Esophagus muscularis mucosa (tissue), 4 donors: ENCODE measurements around the gene RCBTB2. TPM values are rescaled to one million over a fixed set of nuclear protein-coding genes. Genes with fewer than 3 reads are reported as not detected.

Source experiments
- DNase-seq: peaks from one replicate; pipeline ENCODE4 v3.0.0-alpha.2; 2017; ENCODE audit errors: extremely low spot score
- H3K27ac ChIP-seq, 4 donors: fragments of 200-600 bp; sonication (generic); replicated peaks in 1 of 4; 1 replicate in 3 of 4; 2 replicates in 1 of 4; pipeline ENCODE4 v1.5.1; 2016 to 2019; ENCODE audit warnings: mild to moderate bottlenecking in 1 of 4
- H3K27me3 ChIP-seq, 4 donors: fragments of 200-600 bp; sonication (generic); one replicate each; pipeline versions ENCODE4 v1.5.1 to v1.6.0; 2016 to 2019
- H3K36me3 ChIP-seq, 4 donors: fragments of 200-600 bp; sonication (generic); one replicate each; pipeline ENCODE4 v1.5.1; 2016 to 2019
- H3K4me1 ChIP-seq, 4 donors: fragments of 200-600 bp; sonication (generic); one replicate each; pipeline ENCODE4 v1.5.1; 2016 to 2019
- H3K4me3 ChIP-seq, 4 donors: fragments of 200-600 bp; sonication (generic); 1 replicate in 2 of 4; 2 replicates in 2 of 4; pipeline ENCODE4 v1.5.1; 2016 to 2019; ENCODE audit warnings: mild to moderate bottlenecking in 4 of 4, moderate library complexity in 1 of 4
- H3K9me3 ChIP-seq, 4 donors: fragments of 200-600 bp; sonication (generic); 1 replicate in 3 of 4; 2 replicates in 1 of 4; pipeline ENCODE4 v1.5.1; 2016 to 2019
- CTCF ChIP-seq, 3 experiments: fragments of 200-600 bp in 2 of 3; fragments of 450-650 bp in 1 of 3; sonication (generic) in 2 of 3; IDR thresholded peaks; one replicate each; pipeline ENCODE4 v1.5.1; 2017 to 2019; ENCODE audit warnings: antibody characterized with exemption in 3 of 3, mild to moderate bottlenecking in 2 of 3, moderate library complexity in 1 of 3
- EP300 ChIP-seq: sonication (generic); formaldehyde crosslinking; IDR thresholded peaks from one replicate; pipeline ENCODE4 v1.6.1; 2017; ENCODE audit warnings: antibody characterized with exemption
- POLR2A ChIP-seq: fragments of 450-650 bp; IDR thresholded peaks from one replicate; pipeline ENCODE4 v1.6.1; 2017; ENCODE audit warnings: antibody characterized with exemption, moderate library complexity, mild to moderate bottlenecking, low read depth
- POLR2AphosphoS5 ChIP-seq, 2 donors: sonication (generic); formaldehyde crosslinking; IDR thresholded peaks; one replicate each; pipeline ENCODE4 v1.6.1; 2017; ENCODE audit warnings: antibody characterized with exemption in 2 of 2
- WGBS: methylation state at CpG from one replicate; pipeline ENCODE4 v1.1.5; 2018; 5-methylcytosine and 5-hydroxymethylcytosine counted together
- intact Hi-C: fragments of 100-400 bp; cut with DNase I; formaldehyde crosslinking; loops from one replicate; pipeline ENCODE4 v1.15.1; 2023
- total RNA-seq, 4 donors: library from RNA; depleted of rRNA; stranded (reverse); fragments of >200 nt; gene quantifications; one replicate each; pipeline versions ENCODE4 v1.1.0 to v1.2.1, GENCODE V29; 2016

RCBTB2 gene
- total RNA-seq, 4 donors from 2014 or later, result 10.1 to 14.5 (median 11.0) TPM

- Histone ChIP-seq H3K4me3 (no peak overlapping the region), H3K27ac (no peak overlapping the region), H3K4me1 (peaks cover 3 to 7% (median 5%) of the 10 kb centered on the region in 4 donors), H3K9me3 (no peaks in the 10 kb centered on the region), H3K36me3 (no peaks in the 10 kb centered on the region), H3K27me3 (no peaks in the 10 kb centered on the region)
- WGBS, result 71% methylated on average over 4 of the region's 4 CpGs
- TF ChIP-seq EP300 (no peak), POLR2A (no peak)
- peak; percentile 24 for DNase-seq
- intact Hi-C loops, result no loop called here
Measured at GRCh38 chr13:48562296-48563066, 29.6 kb upstream of the RCBTB2 start.

GRCh38 chr13:48561466-48562235, 28.8 kb upstream of the RCBTB2 start:
- no peaks in the 10 kb centered on the region for H3K9me3 ChIP-seq
- H3K36me3 ChIP-seq, result no peaks in the 10 kb centered on the region
- H3K27ac ChIP-seq, result no peak overlapping the region
- H3K4me1 ChIP-seq, result no peaks in the 10 kb centered on the region
- intact Hi-C loops, result no loop called here
- no peaks in the 10 kb centered on the region for H3K27me3 ChIP-seq
- H3K4me3 ChIP-seq, result no peak overlapping the region
- WGBS, result 69% methylated on average over 1 of the region's 1 CpG
- no peak for TF ChIP-seq POLR2A
- no peak for TF ChIP-seq EP300
- TF ChIP-seq CTCF (IDR thresholded peaks at IDR 0.05), result no peak
- no peak for TF ChIP-seq POLR2AphosphoS5 (IDR thresholded peaks at IDR 0.05)
- no peak for DNase-seq

DNA sequence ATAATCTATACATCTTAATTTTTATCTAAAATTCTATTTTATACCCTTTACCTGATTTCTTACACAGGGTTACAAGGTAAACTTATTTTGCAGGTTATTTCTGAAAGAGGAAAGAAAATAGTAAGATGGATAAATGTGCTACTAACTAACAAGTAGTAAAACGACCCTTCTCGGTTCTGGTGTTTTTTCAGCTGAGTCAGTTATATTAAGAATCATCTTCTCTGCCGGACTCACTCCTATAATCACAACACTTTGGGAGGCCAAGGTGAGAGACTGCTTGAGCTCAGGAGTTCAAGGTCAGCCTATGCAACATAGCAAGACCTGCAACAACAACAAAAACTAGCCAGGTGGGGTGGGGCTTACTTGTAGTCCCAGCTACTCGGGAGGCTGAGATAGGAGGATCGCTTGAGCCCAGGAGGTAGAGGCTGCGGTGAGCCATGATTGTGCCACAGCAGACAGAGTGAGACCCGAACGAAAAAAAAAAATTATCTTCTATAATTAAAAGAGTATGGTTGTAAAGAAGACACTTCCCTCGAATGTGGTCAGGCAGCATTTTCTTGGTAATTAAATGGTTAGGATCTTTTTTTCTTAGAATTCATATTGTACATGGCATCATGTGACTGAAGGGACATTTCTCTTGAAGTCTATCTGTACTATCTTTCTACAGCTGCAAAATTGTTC, 27.9 kb upstream of the RCBTB2 start:
- H3K27ac ChIP-seq, result no peak overlapping the region
- no peak overlapping the region for H3K4me3 ChIP-seq
- peak; percentile 37 for DNase-seq
- intact Hi-C loops, result no loop called here
- peaks cover 0 to 4% (median 0%) of the 10 kb centered on the region in 4 donors for H3K9me3 ChIP-seq
- H3K4me1 ChIP-seq, result no peaks in the 10 kb centered on the region
- WGBS, result 88% methylated on average over 9 of the region's 9 CpGs
- TF ChIP-seq CTCF (IDR thresholded peaks at IDR 0.05) (no peak), EP300 (no peak), POLR2A (no peak), POLR2AphosphoS5 (IDR thresholded peaks at IDR 0.05) (no peak)
- no peaks in the 10 kb centered on the region for H3K27me3 ChIP-seq
- H3K36me3 ChIP-seq, result no peaks in the 10 kb centered on the region

DNA sequence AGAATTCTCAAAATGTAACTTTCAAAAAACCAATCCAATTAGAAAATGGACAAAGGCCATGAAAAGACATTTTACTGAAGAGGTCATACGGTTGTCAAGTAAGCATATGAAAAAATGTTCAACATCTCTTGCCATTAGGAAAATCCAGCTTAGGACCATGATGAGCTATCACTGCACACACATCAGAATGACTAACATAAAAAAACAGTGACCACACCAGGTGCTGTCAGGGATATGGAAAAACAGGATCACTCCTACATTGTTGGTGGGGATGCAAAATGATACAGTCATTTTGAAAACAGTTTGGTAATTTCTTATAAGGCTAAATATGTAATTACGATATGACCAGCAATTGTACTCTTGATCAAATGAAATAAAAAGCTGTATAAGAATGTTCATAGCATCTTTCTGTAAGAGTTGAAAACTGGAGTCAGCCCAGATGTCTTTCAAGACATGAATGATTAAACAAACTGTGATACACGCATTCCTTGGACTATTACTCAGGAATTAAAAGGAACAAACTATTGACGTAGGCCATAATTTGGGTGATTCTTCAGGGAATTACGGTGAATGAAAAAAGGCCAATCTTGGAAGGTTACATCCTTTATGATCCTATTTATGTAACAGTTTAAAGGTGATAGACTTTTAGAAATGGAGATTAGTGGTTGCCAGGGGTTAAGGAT, 26.9 kb upstream of the RCBTB2 start:
- Histone ChIP-seq H3K27me3 (no peaks in the 10 kb centered on the region), H3K27ac (no peak overlapping the region), H3K9me3 (peaks cover 0 to 7% (median 4%) of the 10 kb centered on the region in 4 donors), H3K4me3 (no peak overlapping the region), H3K36me3 (no peaks in the 10 kb centered on the region), H3K4me1 (no peaks in the 10 kb centered on the region)
- WGBS, result 80% methylated on average over 5 of the region's 5 CpGs
- TF ChIP-seq CTCF (IDR thresholded peaks at IDR 0.05) (no peak), EP300 (no peak), POLR2A (no peak), POLR2AphosphoS5 (IDR thresholded peaks at IDR 0.05) (no peak)
- no peak for DNase-seq
- intact Hi-C loops, result no loop called here

DNA sequence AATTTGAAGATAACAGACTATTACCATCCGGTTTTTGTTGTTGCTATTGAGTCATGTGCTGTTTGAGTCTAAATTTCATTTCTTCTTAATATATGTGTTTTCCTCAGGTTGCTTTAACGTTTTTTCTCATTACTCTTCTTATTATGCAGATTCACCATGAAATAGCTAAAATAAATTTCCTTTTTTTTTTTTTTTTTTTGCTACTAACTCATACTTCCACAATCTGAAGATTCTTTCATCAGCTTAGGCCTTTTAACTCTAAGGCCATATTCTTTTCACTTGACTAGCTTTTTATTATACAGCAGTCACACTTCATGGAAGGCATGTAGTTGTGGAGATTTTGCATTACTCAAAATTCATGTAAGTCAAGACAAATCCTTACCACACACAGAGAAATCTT, 23.9 kb upstream of the RCBTB2 start:
- Histone ChIP-seq H3K4me3 (no peak overlapping the region), H3K36me3 (no peaks in the 10 kb centered on the region), H3K27ac (no peak overlapping the region), H3K9me3 (peaks cover 0 to 8% (median 4%) of the 10 kb centered on the region in 4 donors), H3K27me3 (no peaks in the 10 kb centered on the region), H3K4me1 (no peaks in the 10 kb centered on the region)
- intact Hi-C loops, result no loop called here
- WGBS, result 84% methylated on average over 2 of the region's 2 CpGs
- no peak for DNase-seq
- TF ChIP-seq EP300, result no peak
- no peak for TF ChIP-seq POLR2AphosphoS5 (IDR thresholded peaks at IDR 0.05)
- no peak for TF ChIP-seq POLR2A
- no peak for TF ChIP-seq CTCF (IDR thresholded peaks at IDR 0.05)
